DOHH2 (cell line): ENCODE data around the gene MDFI.

Experiments
- H3F3A ChIP-seq: fragments of 200-600 bp; sonication (generic), shearing (Covaris generic); 2 replicates; pipeline ENCODE4 v1.6.0; 2016; ENCODE audit warnings: antibody characterized with exemption, mild to moderate bottlenecking; ENCODE audit not compliant: control insufficient read depth, insufficient read depth
- H3K27ac ChIP-seq: fragments of 200-600 bp; sonication (generic); 2 replicates; pipeline ENCODE4 v1.5.1; 2014; ENCODE audit warnings: low read depth, mild to moderate bottlenecking, low read length, moderate library complexity
- H3K27me3 ChIP-seq: fragments of 200-600 bp; sonication (generic); 2 replicates; pipeline ENCODE4 v1.6.1; 2014; ENCODE audit warnings: mild to moderate bottlenecking, low read length, mixed read lengths; ENCODE audit not compliant: control insufficient read depth
- H3K36me3 ChIP-seq: fragments of 200-600 bp; sonication (generic); 2 replicates; pipeline ENCODE4 v1.6.1; 2014; ENCODE audit warnings: mild to moderate bottlenecking, low read length, moderate library complexity, mixed read lengths; ENCODE audit not compliant: control insufficient read depth
- H3K4me1 ChIP-seq: fragments of 200-600 bp; sonication (generic); 2 replicates; pipeline ENCODE4 v1.6.1; 2014; ENCODE audit warnings: mild to moderate bottlenecking, low read length, mixed read lengths; ENCODE audit not compliant: control insufficient read depth
- H3K4me2 ChIP-seq: fragments of 200-600 bp; sonication (generic); 2 replicates; pipeline ENCODE4 v1.6.0; 2014; ENCODE audit warnings: mild to moderate bottlenecking, low read length, moderate library complexity
- H3K4me3 ChIP-seq: fragments of 200-600 bp; sonication (generic); 2 replicates; pipeline ENCODE4 v1.5.1; 2014; ENCODE audit warnings: mild to moderate bottlenecking, low read length, mixed read lengths
- H3K79me2 ChIP-seq: fragments of 200-600 bp; sonication (generic); 2 replicates; pipeline ENCODE4 v1.6.1; 2014; ENCODE audit warnings: mild to moderate bottlenecking, low read length, mixed read lengths; ENCODE audit not compliant: control insufficient read depth
- H3K9me2 ChIP-seq: fragments of 200-600 bp; sonication (generic); replicated peaks from 2 replicates; pipeline ENCODE4 v1.6.1; 2014; ENCODE audit warnings: mild to moderate bottlenecking, low read length, mixed read lengths; ENCODE audit not compliant: control insufficient read depth
- H3K9me3 ChIP-seq: fragments of 200-600 bp; sonication (generic); 2 replicates; pipeline ENCODE4 v1.6.1; 2014; ENCODE audit warnings: antibody characterized with exemption, low read length, mixed read lengths; ENCODE audit not compliant: control insufficient read depth, insufficient read depth
- H4K20me1 ChIP-seq: fragments of 200-600 bp; sonication (generic); 2 replicates; pipeline ENCODE4 v1.6.0; 2014; ENCODE audit warnings: low read depth, mild to moderate bottlenecking, antibody characterized with exemption, low read length, moderate library complexity; ENCODE audit not compliant: control insufficient read depth, insufficient read depth
- CTCF ChIP-seq: fragments of 200-600 bp; sonication (generic); IDR thresholded peaks from one replicate; pipeline ENCODE4 v1.5.1; 2014; ENCODE audit warnings: antibody characterized with exemption, mild to moderate bottlenecking, low read depth, low read length; ENCODE audit not compliant: poor library complexity, severe bottlenecking
- EZH2phosphoT487 ChIP-seq: fragments of 200-600 bp; sonication (generic); IDR thresholded peaks from 2 replicates; pipeline ENCODE4 v1.6.1; 2017; ENCODE audit warnings: borderline replicate concordance, mild to moderate bottlenecking, antibody characterized with exemption, low read length, moderate library complexity, mixed read lengths

The MDFI gene

GRCh38 chr6:41659935-41660334 is 21.7 kb downstream of the MDFI start:
- TF ChIP-seq CTCF (no peak), EZH2phosphoT487 (no peak)
- H3K4me2 ChIP-seq, result no peak overlapping the region

GRCh38 chr6:41663568-41663967 is 25.3 kb downstream of the MDFI start:
- Histone ChIP-seq H3K9me3 (no peaks in the 10 kb centered on the region), H3K36me3 (no peaks in the 10 kb centered on the region), H3K4me3 (no peak overlapping the region), H3K4me1 (no peaks in the 10 kb centered on the region), H3F3A (no peaks in the 10 kb centered on the region), H3K4me2 (no peak overlapping the region), H3K9me2 (no peaks in the 10 kb centered on the region), H4K20me1 (no peaks in the 10 kb centered on the region), H3K27me3 (peaks cover 34% of the 10 kb centered on the region), H3K79me2 (no peaks in the 10 kb centered on the region), H3K27ac (no peak overlapping the region)
- TF ChIP-seq EZH2phosphoT487 (no peak), CTCF (no peak)

More at GRCh38 chr6:41659935-41660334, 21.7 kb downstream of the MDFI start:
- no peaks in the 10 kb centered on the region for H3F3A ChIP-seq
- no peaks in the 10 kb centered on the region for H3K9me3 ChIP-seq
- peaks cover 38% of the 10 kb centered on the region for H3K27me3 ChIP-seq
- H3K79me2 ChIP-seq, result no peaks in the 10 kb centered on the region
- H3K4me3 ChIP-seq, result no peak overlapping the region
- no peaks in the 10 kb centered on the region for H4K20me1 ChIP-seq
- no peaks in the 10 kb centered on the region for H3K9me2 ChIP-seq
- no peak overlapping the region for H3K27ac ChIP-seq
- no peaks in the 10 kb centered on the region for H3K4me1 ChIP-seq
- H3K36me3 ChIP-seq, result no peaks in the 10 kb centered on the region

DNA sequence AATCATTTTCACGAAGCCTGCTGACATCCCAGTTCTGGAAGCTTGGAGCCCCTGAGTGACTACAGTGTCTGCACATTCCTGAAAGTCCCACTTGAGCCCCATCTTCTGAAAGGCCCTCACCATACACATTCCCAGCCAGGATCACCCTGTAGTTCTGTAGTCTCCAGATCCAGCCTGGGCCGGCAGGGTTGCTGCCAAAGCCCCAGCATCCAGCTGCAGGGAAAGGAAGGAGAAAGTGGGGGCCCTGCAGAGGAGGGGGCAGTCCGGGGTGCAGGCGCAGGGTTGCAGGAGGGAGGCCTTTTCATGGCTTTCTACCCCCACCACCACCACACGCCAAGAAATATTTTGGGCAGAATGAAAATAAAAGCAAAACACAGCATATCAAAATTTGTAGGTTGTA is 26.0 kb downstream of the MDFI start:
- no peaks in the 10 kb centered on the region for H4K20me1 ChIP-seq
- H3K9me3 ChIP-seq, result peaks cover 4% of the 10 kb centered on the region; the same call in 1 of the 2 replicates
- no peaks in the 10 kb centered on the region for H3F3A ChIP-seq
- H3K27ac ChIP-seq, result no peak overlapping the region
- no peaks in the 10 kb centered on the region for H3K36me3 ChIP-seq
- no peaks in the 10 kb centered on the region for H3K79me2 ChIP-seq
- H3K4me1 ChIP-seq, result no peaks in the 10 kb centered on the region
- no peaks in the 10 kb centered on the region for H3K9me2 ChIP-seq
- no peak for TF ChIP-seq EZH2phosphoT487
- no peak overlapping the region for H3K4me3 ChIP-seq
- H3K27me3 ChIP-seq, result peaks cover 34% of the 10 kb centered on the region
- no peak overlapping the region for H3K4me2 ChIP-seq

- H4K20me1 ChIP-seq, result no peaks in the 10 kb centered on the region
- no peak overlapping the region for H3K4me3 ChIP-seq
- no peaks in the 10 kb centered on the region for H3K36me3 ChIP-seq
- no peaks in the 10 kb centered on the region for H3F3A ChIP-seq
- TF ChIP-seq CTCF (no peak), EZH2phosphoT487 (no peak)
- H3K4me2 ChIP-seq, result no peak overlapping the region
- no peaks in the 10 kb centered on the region for H3K79me2 ChIP-seq
- H3K27ac ChIP-seq, result no peak overlapping the region
- peaks cover 22% of the 10 kb centered on the region for H3K27me3 ChIP-seq
- peaks cover 4% of the 10 kb centered on the region; the same call in 1 of the 2 replicates for H3K9me3 ChIP-seq
- H3K9me2 ChIP-seq, result no peaks in the 10 kb centered on the region
- H3K4me1 ChIP-seq, result no peaks in the 10 kb centered on the region
These were observed 28.9 kb downstream of the MDFI start for GRCh38 chr6:41667195-41667594.
